ENCODE data around the gene LTC4S. TPM values are rescaled to one million over a fixed set of nuclear protein-coding genes. Genes with fewer than 3 reads are reported as not detected.
A peak's percentile ranks its signal among the peaks of the same experiment; 100 is the strongest.
"Not testable (repeated sequence)": the region's sequence is repeated elsewhere in the genome, so short reads cannot be mapped to it uniquely, and the experiment has no call there.

Gene LTC4S, protein sequence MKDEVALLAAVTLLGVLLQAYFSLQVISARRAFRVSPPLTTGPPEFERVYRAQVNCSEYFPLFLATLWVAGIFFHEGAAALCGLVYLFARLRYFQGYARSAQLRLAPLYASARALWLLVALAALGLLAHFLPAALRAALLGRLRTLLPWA
- total RNA-seq: 0.79 and 0.85 TPM in 2 replicates

DNA sequence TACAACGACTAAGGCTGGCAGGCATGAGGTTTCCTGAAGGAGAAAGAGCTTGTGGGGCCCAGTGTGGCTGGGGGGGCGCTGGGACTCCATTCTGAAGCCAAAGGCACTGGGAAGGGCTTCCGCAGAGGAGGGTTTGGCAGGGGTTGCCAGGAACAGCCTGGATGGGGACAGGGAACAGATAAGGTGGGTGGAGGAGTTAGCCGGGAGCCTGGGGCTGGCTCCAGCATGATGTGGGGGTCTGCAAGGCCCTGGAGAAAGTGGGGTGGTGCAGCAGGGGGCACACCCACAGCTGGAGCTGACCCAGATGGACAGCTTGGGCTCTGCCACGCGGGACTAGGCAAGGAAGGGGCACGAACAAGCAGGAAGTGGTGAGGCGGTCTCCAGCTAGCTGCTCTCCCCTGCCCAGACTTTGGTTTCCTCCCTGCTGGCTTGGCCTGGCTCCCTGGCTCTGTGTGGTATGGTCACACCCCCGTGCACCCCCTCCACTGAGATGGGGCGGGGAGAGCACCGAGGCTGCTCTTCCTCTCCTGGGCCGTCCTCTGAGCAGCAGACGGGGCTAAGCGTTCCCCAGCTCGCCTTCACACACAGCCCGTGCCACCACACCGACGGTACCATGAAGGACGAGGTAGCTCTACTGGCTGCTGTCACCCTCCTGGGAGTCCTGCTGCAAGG lies at the start of gene LTC4S:
Gene LTC4S, plus strand, starts transcription at position 519 of the 672 bp plus-strand sequence. Its CDS starts 95 bp downstream, at position 614.
- DNase-seq: peak; percentile 44

DNA sequence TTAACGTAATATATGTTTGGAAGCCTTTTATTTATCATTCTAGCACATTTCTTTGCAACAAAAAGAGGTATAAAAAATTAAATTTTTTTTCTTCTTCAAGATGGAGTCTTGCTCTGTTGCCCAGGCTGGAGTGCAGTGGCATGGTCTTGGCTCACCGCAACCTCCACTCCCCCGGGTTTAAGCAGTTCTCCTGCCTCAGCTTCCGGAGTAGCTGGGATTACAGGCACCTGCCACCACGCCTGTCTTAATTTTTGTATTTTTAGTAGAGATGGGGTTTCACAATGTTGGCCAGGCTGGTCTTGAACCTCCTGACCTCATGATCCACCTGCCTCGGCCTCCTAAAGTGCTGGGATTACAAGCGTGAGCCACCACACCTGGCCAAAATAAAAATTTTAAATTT lies 49.7 kb upstream of the LTC4S start:
- DNase-seq: not testable (repeated sequence)

DNA sequence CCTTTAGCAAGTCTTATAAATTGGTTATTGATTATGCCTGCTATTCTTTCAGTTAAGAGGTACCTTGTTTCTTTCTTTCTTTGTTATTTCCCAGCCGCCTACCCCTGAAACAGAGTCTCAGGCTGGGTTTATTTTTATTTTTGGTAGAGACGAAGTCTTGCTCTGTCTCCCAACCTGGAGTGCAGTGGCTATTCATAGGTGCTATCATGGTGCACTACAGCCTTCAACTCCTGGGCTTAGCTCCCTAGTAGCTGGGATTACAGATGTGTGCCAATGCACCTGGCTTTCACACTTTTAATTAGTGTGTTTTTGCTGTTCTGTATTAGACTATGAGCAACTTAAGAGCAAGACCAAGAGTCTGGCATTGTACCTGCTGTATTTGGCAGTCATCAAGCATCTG lies 46.9 kb upstream of the LTC4S start:
- DNase-seq: no peak

DNA sequence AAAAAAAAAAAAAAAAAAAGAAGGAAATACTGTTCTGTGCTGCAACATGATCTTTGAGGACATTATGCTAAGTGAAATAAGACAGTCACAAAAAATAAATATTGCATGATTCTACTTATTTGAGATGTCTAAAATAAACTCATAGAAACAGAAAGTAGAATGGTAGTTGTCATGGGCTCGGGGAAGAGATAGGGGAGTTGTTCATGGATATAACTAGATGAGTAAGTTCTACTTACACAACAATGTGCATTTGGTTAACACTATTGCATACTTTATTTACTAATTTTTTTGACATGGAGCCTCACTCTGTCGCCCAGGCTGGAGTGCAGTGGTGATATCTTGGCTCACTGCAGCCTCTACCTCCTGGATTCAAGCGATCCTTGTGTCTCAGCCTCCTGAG lies 46.0 kb upstream of the LTC4S start:
- no peak for DNase-seq

DNA sequence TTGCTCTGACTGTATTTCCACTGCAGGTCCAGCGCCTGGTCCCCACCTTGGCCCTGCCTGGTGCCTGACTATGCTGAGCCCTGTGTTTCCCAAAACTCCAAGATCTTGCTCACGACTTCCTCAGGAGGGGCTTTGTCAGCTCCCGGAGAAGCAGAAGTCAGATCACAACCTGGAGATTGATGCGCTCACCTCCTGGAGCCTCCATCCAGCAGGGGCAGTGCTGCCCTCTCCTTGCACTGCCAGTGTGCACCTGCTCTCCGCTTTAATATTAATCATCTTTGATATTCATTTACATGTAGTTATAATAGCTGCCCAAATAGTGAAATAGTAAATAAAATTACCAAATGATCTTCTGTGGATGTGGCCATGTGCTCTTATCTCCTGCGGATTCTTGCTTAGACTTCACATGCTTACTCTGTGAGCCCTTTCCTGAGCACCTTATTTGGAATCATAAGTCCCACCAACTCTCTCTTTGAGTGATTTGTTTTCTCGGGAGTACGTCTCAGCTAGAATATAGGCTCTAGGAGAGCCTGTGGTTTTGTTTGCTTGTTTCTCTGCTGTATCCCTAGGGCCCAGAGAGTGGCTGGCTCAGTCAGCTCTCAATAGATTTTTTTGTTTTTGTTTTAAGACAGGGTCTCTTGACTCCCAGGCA lies 43.8 kb upstream of the LTC4S start:
- no peak for DNase-seq

DNA sequence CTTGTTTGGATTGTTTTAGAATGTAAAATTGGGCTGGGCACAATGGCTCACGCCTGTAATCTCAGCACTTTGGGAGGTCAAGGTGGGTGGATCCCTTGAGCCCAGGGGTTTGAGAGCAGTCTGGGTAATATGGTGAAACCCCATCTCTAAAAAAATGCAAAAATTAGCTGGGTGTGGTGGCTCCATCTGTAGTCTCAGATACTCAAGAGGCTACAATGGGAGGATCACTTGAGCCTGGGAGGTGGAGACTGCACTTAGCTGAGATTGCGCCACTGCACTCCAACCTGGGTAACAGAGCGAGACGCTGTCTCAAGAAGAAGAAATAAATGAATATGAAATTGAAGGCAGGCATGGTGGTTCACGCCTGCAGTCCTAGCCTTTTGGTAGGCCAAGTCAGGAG lies 39.8 kb upstream of the LTC4S start:
- no peak for DNase-seq

DNA sequence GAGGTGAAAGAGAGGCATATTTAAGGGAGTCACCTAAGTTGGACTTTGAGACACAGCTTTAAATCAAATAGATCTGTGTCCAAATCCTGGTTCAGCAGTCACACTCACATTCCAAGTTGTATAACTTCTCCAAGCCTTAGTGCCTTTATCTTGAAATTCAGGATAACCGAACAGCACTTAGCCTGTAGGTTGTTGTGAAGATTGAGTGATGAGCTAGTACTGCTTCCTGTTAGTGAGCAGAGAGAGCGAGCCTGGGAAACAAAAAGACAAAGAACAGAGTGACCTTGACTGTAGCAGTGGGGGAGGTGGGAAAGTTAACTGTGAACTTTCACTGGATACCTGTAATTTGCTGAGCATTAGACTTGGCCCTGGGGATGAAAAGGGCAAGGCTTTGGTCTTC lies 38.8 kb upstream of the LTC4S start:
- DNase-seq: peak; percentile 44

DNA sequence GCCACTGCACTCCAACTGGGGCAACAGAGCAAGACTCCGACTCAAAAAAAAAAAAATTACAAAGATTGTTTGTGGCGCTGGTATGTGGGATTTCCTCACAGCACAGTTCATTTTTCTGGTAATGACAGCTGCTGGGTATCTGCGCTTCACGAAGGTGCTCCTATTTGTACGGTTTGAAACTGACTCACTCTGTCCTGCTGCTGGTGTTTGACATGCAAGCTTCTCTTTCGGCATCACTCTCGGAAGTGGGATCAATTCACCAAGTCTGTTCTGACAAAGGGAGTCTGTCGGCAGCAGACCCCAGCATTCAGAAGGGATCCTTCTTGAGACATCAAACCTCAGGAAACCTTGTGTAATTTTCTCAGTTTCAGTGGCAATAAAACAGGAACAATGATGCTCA lies 34.8 kb upstream of the LTC4S start:
- no peak for DNase-seq

DNA sequence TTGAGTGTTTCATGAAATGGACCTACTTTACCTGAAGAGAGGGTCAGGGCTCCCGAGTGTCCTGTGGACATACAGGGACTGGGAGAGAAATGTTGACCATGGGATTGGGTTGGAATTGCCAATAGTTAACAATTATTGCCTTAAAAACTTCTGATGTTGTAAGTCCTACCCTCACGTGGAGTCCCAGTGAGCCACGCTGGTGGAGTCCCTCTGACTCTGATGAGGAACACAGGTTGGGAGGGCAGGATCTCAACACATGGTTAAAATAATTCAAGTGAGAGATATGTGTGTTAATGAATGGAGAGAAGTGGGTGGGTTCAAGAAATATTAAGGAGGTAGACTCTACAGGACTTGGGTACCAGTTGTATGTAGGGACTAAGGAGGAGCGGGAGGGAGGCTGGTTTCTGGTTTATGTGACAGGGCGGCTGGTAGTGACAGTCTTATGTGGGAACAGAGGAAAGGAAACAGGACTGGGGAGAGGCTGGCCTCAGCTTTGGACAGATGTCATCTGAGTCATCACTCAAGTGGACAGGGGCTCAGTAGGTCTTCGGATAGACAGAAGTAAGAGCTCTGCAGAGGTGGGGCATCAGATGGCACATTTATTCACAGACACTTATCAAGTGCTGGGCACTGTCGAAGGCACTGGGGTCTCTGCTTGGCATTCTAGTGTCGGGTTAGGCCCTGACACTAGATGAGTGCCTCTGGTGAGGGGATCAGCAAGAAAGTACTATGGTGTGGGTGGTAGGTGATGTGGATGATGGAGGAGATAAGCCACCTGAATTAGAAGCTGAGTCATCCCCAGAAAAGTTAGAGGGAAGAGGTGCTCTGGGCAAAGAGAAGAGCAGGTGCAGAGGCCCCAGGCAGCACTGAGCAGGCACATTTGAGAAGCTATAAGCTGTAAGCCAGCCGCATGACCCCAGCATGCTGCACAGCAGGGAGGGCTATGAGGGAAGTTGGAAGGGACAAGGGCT lies 33.9 kb upstream of the LTC4S start:
- DNase-seq: no peak

DNA sequence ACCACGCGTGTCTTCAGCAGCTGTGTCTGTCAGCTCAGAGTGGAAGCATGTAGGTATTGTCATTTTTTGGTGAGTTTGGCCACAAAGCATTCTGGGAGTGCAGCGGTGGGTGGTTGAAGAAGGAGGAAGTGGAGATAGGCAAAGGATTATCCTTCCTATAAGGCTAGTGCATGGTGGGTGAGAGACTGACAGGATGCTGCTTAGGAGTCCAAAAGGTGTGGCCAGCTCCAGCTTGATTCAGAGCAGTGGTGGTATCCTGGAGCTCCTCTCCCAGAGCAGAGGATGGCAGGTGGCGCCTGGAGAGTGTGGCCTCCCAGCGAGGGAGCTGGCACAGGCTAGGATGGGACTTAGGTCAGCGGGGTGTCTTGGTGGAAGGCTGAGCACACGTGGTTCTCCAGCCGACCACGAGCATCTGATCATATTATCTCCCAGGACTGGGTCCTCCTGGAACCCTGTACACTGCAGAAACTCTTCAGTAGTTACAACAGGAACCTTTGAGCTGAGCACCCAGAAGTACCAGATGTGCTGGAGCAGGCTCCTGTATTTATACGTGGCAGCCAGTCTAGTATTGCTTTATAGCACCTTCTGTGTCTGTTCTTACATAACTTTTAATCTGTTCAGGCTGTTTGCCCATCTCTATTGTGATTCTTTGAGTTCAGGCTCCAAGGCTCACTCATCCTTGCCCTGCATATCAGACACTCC lies 31.6 kb upstream of the LTC4S start:
- DNase-seq: no peak

DNA sequence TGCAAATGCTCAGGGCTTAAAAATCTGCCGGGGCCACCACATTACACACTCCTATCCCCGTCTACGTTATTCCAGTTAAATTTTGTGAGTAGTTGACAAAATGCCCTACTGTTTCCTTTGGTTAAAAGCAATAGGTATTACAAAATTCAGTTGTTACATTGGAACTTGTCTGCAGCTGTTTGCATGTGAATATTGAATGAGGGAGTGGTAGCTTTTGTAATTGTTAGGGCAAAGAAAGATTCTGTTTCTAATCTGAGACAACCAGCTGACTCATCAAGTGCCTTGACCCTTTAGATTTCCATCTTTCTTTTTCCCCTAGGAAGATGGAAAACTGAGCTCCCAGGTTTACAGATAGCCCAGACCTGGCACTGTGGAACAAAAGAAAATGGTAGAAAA lies 31.0 kb upstream of the LTC4S start:
- no peak for DNase-seq

DNA sequence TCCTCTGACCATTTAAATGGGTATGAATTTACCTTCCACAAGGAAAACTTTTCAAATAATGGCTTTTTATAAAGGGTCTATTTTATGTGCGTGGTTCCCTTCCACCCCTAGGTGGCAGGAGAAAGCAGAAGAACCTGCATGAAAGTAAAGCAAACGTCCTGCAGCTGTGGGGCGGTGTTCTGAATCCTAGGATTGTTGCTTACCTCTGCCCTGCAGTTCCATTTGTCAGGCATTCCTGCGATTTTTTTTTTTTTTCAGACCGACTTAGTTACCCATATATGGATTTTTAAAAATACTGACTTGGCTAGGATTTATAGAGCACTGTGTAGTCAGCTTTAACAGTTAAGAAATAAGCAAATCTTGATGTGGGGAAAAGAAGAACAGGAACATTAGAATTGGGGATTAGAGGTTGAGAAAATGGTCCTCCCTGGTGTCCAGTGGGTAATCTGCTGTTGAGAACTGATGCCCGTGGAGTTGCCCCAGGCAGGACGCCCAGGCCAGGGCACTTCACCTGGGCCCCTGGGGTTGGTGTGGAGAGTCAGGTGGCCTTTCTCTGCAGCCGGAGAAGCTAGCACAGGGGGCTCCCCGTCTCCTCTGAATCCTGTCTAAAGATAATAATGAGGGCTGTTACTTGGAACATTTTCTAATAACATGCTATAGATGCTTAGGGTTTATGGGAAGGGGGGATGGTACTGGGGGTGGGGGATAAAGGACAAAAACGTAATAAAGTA lies 30.4 kb upstream of the LTC4S start:
- DNase-seq: peak; percentile 88

DNA sequence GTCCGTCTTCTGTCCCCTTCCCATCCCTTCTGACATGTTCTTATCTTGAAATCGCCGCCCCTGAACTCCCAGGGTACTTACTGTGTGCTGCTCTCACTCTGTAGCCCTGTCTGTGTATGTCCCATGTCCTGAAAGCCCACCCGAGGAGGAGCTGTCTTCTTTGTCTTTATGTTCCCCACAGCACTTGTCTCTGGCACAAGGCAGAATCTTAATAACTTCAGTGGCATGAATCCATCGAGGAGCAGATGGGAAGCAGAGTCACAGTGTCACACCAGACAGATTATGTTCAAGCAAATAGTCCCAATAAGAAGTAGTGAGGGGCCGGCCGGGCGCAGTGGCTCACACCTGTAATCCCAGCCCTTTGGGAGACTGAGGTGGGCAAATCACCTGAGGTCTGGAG lies 29.7 kb upstream of the LTC4S start:
- no peak for DNase-seq

DNA sequence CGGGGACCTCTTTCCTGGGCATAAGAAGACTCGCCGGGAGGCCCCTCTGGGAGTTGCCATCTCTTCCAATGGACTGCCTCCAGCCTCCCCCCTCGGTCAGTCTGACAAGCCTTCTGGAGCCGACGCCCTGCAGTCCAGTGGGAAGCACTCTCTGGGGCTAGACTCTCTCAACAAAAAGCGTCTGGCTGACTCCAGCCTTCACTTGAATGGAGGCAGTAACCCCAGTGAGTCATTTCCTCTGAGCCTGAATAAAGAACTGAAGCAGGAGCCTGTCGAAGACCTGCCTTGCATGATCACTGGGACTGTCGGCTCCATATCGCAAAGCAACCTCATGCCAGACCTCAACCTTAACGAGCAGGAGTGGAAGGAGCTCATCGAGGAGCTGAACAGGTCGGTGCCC lies 28.4 kb upstream of the LTC4S start:
- DNase-seq: peak; percentile 89

DNA sequence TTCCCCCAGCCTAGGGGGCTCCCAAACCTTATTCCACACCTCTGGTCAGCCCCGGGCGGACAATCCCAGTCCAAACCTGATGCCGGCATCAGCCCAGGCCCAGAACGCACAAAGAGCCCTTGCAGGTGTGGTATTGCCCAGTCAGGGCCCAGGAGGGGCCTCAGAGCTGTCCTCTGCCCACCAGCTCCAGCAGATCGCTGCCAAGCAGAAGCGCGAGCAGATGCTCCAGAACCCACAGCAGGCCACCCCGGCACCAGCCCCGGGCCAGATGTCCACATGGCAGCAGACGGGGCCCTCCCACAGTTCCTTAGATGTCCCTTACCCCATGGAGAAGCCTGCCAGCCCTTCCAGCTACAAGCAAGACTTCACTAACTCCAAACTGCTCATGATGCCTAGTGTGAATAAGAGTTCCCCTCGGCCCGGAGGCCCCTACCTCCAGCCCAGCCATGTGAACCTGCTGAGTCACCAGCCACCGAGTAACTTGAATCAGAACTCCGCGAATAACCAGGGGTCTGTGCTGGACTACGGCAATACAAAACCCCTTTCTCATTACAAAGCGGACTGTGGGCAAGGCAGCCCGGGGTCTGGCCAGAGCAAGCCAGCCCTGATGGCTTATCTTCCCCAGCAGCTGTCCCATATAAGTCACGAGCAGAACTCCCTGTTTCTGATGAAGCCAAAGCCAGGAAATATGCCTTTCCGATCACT lies 27.6 kb upstream of the LTC4S start:
- DNase-seq: peak; percentile 50

DNA sequence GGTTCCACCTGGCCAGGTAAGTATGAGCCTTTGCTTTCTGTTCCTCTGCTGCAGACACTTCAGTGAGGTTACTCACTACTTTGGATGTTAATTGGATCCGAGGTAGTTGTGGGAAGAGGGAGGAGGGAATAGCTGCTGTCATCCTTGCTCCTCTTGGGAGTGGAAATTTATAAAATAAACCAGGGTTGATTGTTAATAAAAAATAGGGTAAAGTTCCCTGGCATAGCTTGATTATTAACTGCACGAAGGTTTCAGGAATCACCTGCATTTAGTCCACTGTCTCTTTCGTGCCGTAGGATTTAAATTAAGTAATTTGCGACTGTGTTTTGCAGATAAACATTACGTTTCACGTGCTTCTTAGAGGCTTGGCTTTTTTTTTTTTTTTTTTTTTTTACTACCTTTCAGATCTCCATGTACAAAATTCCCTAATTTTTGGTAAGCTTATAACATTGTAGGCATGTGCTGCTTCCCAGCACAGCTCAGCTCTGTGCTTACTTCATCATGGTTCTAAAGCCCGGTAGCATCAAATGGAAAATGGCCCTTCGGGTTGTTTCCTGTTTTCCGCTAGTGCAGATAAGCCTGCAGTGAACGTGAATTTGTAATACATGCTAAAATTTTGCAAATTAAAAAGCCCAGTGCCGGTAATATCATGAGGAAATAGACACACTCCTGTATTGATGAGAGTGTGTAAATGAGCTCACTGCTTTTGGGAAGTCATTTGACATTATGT lies 26.9 kb upstream of the LTC4S start:
- peak; percentile 36 for DNase-seq

DNA sequence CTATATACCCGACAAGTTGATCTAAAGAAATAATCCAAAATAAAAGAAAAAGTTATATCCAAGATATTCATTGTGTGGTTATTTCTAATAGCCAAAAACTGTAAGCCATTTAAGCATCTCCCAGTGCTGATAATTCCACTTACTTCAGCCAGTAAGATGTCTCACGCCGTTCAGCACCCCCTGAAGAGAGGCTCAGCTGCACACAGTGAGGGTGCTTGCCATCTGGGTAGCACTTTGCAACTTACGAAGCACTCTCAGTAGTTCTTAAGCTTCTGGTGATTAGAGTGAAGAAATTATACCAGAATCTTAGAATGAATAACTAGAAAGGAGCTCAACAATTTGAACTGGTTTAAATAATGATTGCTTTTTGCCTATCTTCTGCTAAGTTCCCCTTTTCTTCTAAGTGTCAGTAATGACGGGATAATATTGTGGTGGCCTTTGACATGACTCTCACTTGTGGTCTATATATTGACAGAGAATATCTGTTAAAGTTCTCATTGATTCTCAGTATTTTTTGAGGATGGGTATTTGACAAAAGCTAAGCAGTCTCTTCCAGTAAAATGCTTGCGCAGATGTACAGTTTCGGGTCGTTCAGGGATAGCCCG lies 26.2 kb upstream of the LTC4S start:
- no peak for DNase-seq

DNA sequence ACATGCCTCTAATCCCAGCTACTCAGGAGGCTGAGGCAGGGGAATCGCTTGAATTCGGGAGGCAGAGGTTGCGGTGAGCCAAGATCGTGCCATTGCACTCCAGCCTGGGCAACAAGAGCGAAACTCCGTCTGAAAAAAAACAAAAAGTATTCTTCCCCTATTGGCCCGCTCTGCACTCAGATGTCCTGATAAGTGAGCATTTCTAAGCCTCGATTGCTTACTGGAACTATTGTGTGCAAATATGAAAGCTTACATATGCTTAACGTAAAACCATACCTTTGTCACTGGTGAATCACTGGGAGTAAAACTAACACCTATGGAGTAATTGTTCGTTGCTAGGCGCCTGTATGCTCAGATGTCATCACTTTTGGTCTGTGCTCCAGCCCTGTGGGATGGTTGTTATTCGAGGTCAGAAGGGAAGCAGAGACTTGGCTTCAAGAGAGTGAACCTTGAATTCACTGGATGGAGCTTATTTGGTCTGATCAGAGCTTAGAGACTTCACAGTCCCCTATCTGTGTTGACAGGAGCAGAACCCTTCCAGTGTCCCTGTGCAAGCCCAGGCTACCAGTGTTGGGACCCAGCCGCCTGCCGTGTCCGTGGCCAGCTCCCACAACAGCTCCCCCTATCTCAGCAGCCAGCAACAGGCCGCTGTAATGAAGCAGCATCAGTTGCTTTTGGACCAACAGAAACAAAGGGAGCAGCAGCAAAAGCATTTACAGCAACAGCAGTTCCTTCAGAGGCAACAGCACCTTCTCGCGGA lies 25.3 kb upstream of the LTC4S start:
- no peak for DNase-seq

DNA sequence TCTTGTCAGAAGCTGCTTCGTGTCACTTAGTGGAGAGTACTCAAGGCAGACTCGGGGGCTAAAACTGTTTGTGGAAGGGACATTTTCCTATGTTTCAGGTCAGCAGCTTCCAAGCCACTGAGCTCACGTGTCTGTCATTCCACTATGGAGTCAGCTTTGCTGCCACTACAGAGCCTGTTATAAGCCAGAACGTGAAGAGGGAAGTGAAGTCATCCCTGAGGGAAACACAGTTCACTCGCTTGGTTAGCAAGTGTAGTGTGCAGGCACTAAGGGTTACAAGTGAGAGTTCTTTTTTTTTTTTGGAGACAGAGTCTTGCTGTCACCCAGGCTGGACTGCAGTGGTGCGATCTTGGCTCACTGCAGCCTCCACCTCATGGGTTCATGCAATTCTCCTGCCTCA lies 24.5 kb upstream of the LTC4S start:
- no peak for DNase-seq
